ENCODE results near the gene LHFPL5. TPM values are rescaled to one million over a fixed set of nuclear protein-coding genes. Genes with fewer than 3 reads are reported as not detected.

The LHFPL5 gene
- total RNA-seq, 1 donor from 2014 or later: not detected

GRCh38 chr6:35859367-35859766 lies 54.2 kb downstream of the LHFPL5 start:
- Histone ChIP-seq H3K4me1 (no peaks in the 10 kb centered on the region), H3K36me3 (peaks cover 27% of the 10 kb centered on the region in 2 donors), H3K9me3 (no peaks in the 10 kb centered on the region), H3K4me3 (no peak overlapping the region), H3K27ac (no peak overlapping the region), H3K27me3 (no peaks in the 10 kb centered on the region)
- TF ChIP-seq CTCF (IDR thresholded peaks at IDR 0.05): no peak
- DNase-seq (ENCODE audit: low spot score in 2 of 2): no peak
- intact Hi-C loops (cut with DNase I): no loop called here

Other genes starting within 250 kb of the LHFPL5 start
- 112 TPM for gene FKBP5, start 116.4 kb upstream of the LHFPL5 start, total RNA-seq
- not detected for gene ARMC12, start 68.3 kb upstream of the LHFPL5 start, total RNA-seq
- gene CLPSL2, start 28.8 kb upstream of the LHFPL5 start, total RNA-seq: not detected
- not detected for gene CLPSL1, start 24.3 kb upstream of the LHFPL5 start, total RNA-seq
- not detected for gene CLPS, start 8.0 kb upstream of the LHFPL5 start, total RNA-seq
- 16.2 TPM for gene SRPK1, start 115.7 kb downstream of the LHFPL5 start, total RNA-seq
- gene SLC26A8, start 219.3 kb downstream of the LHFPL5 start, total RNA-seq: not detected
- gene MAPK14, start 222.5 kb downstream of the LHFPL5 start, total RNA-seq: 37.3 TPM